HG03159 (cell line): ENCODE data around the gene GRIP2.

Source experiments
- ATAC-seq: cut with Tn5 transposase; IDR thresholded peaks from one replicate; pipeline ENCODE4 v1.9.1; 2021; ENCODE audit warnings: mild to moderate bottlenecking, moderate library complexity; ENCODE audit not compliant: unreplicated experiment

The GRIP2 gene

GRCh38 chr3:14488286-14489041 lies 51.7 kb downstream of the GRIP2 start:
- ATAC-seq: no peak

GRCh38 chr3:14487821-14488220 lies 52.3 kb downstream of the GRIP2 start:
- no peak for ATAC-seq

- ATAC-seq: no peak
Measured at GRCh38 chr3:14487086-14487485, 53.1 kb downstream of the GRIP2 start.

GRCh38 chr3:14486460-14486859 lies 53.7 kb downstream of the GRIP2 start:
- no peak for ATAC-seq

GRCh38 chr3:14485981-14486380 lies 54.2 kb downstream of the GRIP2 start:
- ATAC-seq: no peak

- no peak for ATAC-seq
Measured at GRCh38 chr3:14484741-14485140, 55.4 kb downstream of the GRIP2 start.

GRCh38 chr3:14483286-14483685 lies 56.9 kb downstream of the GRIP2 start:
- no peak for ATAC-seq

GRCh38 chr3:14482271-14482721 lies 57.8 kb downstream of the GRIP2 start:
- ATAC-seq: no peak

GRCh38 chr3:14481646-14482036 lies 58.5 kb downstream of the GRIP2 start:
- ATAC-seq: no peak

- no peak for ATAC-seq
Measured at GRCh38 chr3:14481018-14481645, 59.0 kb downstream of the GRIP2 start.

GRCh38 chr3:14480207-14481017 lies 59.7 kb downstream of the GRIP2 start:
- ATAC-seq: no peak

GRCh38 chr3:14479591-14479990 lies 60.6 kb downstream of the GRIP2 start:
- ATAC-seq: no peak

GRCh38 chr3:14478956-14479550 lies 61.1 kb downstream of the GRIP2 start:
- no peak for ATAC-seq

- no peak for ATAC-seq
Measured at GRCh38 chr3:14477311-14477935, 62.7 kb downstream of the GRIP2 start.

- ATAC-seq: no peak
Measured at GRCh38 chr3:14476583-14477265, 63.4 kb downstream of the GRIP2 start.

- no peak for ATAC-seq
Measured at GRCh38 chr3:14475621-14476020, 64.5 kb downstream of the GRIP2 start.

- no peak for ATAC-seq
Measured at GRCh38 chr3:14474363-14475081, 65.6 kb downstream of the GRIP2 start.

GRCh38 chr3:14473411-14473891 lies 66.7 kb downstream of the GRIP2 start:
- ATAC-seq: no peak
